HUES48 (cell line): Measurements from ENCODE around the gene GPRIN1.

Experiments
- H3K27ac ChIP-seq: one replicate; pipeline ENCODE4 v1.7.0; 2013; ENCODE audit warnings: low read depth, low read length, inconsistent platforms
- H3K27me3 ChIP-seq: 2 replicates; pipeline ENCODE4 v1.6.1; 2013; ENCODE audit warnings: mild to moderate bottlenecking, low read length; ENCODE audit not compliant: control insufficient read depth, insufficient read depth
- H3K36me3 ChIP-seq: 2 replicates; pipeline ENCODE4 v1.6.1; 2013; ENCODE audit warnings: low read length; ENCODE audit not compliant: control insufficient read depth, insufficient read depth
- H3K4me1 ChIP-seq: 2 replicates; pipeline ENCODE4 v1.6.1; 2013; ENCODE audit warnings: mild to moderate bottlenecking, low read length; ENCODE audit not compliant: control insufficient read depth, insufficient read depth
- H3K4me3 ChIP-seq: 2 replicates; pipeline ENCODE4 v1.5.1; 2013; ENCODE audit warnings: mild to moderate bottlenecking, low read depth, low read length
- H3K9ac ChIP-seq: 2 replicates; pipeline ENCODE4 v1.6.1; 2013; ENCODE audit warnings: mild to moderate bottlenecking, low read depth, low read length, moderate library complexity
- H3K9me3 ChIP-seq: 2 replicates; pipeline ENCODE4 v1.6.1; 2013; ENCODE audit warnings: low read length; ENCODE audit not compliant: control insufficient read depth, insufficient read depth

GPRIN1 gene

GRCh38 chr5:176620333-176620981 is 10.5 kb upstream of the GPRIN1 start:
- H3K9ac ChIP-seq = no peak overlapping the region
- H3K9me3 ChIP-seq = no peaks in the 10 kb centered on the region
- H3K27ac ChIP-seq = no peak overlapping the region
- H3K4me1 ChIP-seq = peaks cover 3% of the 10 kb centered on the region
- no peaks in the 10 kb centered on the region for H3K36me3 ChIP-seq
- peaks cover 42% of the 10 kb centered on the region for H3K27me3 ChIP-seq
- H3K4me3 ChIP-seq = peak overlapping the region; percentile 46; the same call in 1 of the 2 replicates

- H3K36me3 ChIP-seq = no peaks in the 10 kb centered on the region
- H3K4me1 ChIP-seq = peaks cover 3% of the 10 kb centered on the region
- H3K9ac ChIP-seq = no peak overlapping the region
- H3K4me3 ChIP-seq = peak overlapping the region; percentile 46; the same call in 1 of the 2 replicates
- H3K9me3 ChIP-seq = no peaks in the 10 kb centered on the region
- no peak overlapping the region for H3K27ac ChIP-seq
- H3K27me3 ChIP-seq = peaks cover 42% of the 10 kb centered on the region
Measured at GRCh38 chr5:176619569-176620332, 9.8 kb upstream of the GPRIN1 start.

GRCh38 chr5:176619203-176619568 is 9.2 kb upstream of the GPRIN1 start:
- Histone ChIP-seq H3K9me3 (no peaks in the 10 kb centered on the region), H3K36me3 (no peaks in the 10 kb centered on the region), H3K9ac (no peak overlapping the region), H3K27me3 (peaks cover 42% of the 10 kb centered on the region), H3K4me3 (peak overlapping the region; percentile 46; the same call in 1 of the 2 replicates), H3K27ac (no peak overlapping the region), H3K4me1 (peaks cover 3% of the 10 kb centered on the region)

- Histone ChIP-seq H3K4me1 (peaks cover 3% of the 10 kb centered on the region), H3K9me3 (no peaks in the 10 kb centered on the region), H3K9ac (no peak overlapping the region), H3K4me3 (peak overlapping the region; percentile 37; the same call in 1 of the 2 replicates), H3K27me3 (peaks cover 42% of the 10 kb centered on the region), H3K36me3 (no peaks in the 10 kb centered on the region), H3K27ac (no peak overlapping the region)
Measured at GRCh38 chr5:176618783-176619182, 8.8 kb upstream of the GPRIN1 start.

GRCh38 chr5:176616511-176616910 is 6.6 kb upstream of the GPRIN1 start:
- no peak overlapping the region for H3K27ac ChIP-seq
- no peak overlapping the region for H3K9ac ChIP-seq
- peaks cover 41% of the 10 kb centered on the region for H3K27me3 ChIP-seq

GRCh38 chr5:176614805-176615478 is 5.0 kb upstream of the GPRIN1 start:
- H3K4me1 ChIP-seq = peaks cover 3% of the 10 kb centered on the region
- no peak overlapping the region for H3K27ac ChIP-seq
- H3K27me3 ChIP-seq = peaks cover 31% of the 10 kb centered on the region
- H3K9me3 ChIP-seq = no peaks in the 10 kb centered on the region
- H3K36me3 ChIP-seq = no peaks in the 10 kb centered on the region
- no peak overlapping the region for H3K4me3 ChIP-seq
- no peak overlapping the region for H3K9ac ChIP-seq

More at GRCh38 chr5:176616511-176616910, 6.6 kb upstream of the GPRIN1 start:
- H3K36me3 ChIP-seq = no peaks in the 10 kb centered on the region
- no peak overlapping the region for H3K4me3 ChIP-seq
- no peaks in the 10 kb centered on the region for H3K9me3 ChIP-seq
- peaks cover 3% of the 10 kb centered on the region for H3K4me1 ChIP-seq

- Histone ChIP-seq H3K27ac (no peak overlapping the region), H3K9ac (no peak overlapping the region)
Measured at GRCh38 chr5:176612855-176613254, 2.9 kb upstream of the GPRIN1 start.

GRCh38 chr5:176612008-176612407 is 2.1 kb upstream of the GPRIN1 start:
- H3K27me3 ChIP-seq = peaks cover 17% of the 10 kb centered on the region
- no peak overlapping the region for H3K4me3 ChIP-seq

More at GRCh38 chr5:176612855-176613254, 2.9 kb upstream of the GPRIN1 start:
- Histone ChIP-seq H3K4me3 (no peak overlapping the region), H3K36me3 (no peaks in the 10 kb centered on the region), H3K27me3 (peaks cover 21% of the 10 kb centered on the region), H3K4me1 (no peaks in the 10 kb centered on the region), H3K9me3 (no peaks in the 10 kb centered on the region)

GRCh38 chr5:176611435-176611834 is 1.5 kb upstream of the GPRIN1 start:
- Histone ChIP-seq H3K36me3 (no peaks in the 10 kb centered on the region), H3K9ac (no peak overlapping the region), H3K4me3 (no peak overlapping the region), H3K4me1 (no peaks in the 10 kb centered on the region), H3K27ac (no peak overlapping the region), H3K9me3 (no peaks in the 10 kb centered on the region), H3K27me3 (peaks cover 17% of the 10 kb centered on the region)

More at GRCh38 chr5:176612008-176612407, 2.1 kb upstream of the GPRIN1 start:
- Histone ChIP-seq H3K4me1 (no peaks in the 10 kb centered on the region), H3K27ac (no peak overlapping the region), H3K9ac (no peak overlapping the region), H3K9me3 (no peaks in the 10 kb centered on the region), H3K36me3 (no peaks in the 10 kb centered on the region)

- peak overlapping the region; percentile 52 for H3K27ac ChIP-seq
- no peaks in the 10 kb centered on the region for H3K36me3 ChIP-seq
- no peak overlapping the region for H3K9ac ChIP-seq
- H3K9me3 ChIP-seq = no peaks in the 10 kb centered on the region
- peak overlapping the region; percentile 68 for H3K4me3 ChIP-seq
- H3K27me3 ChIP-seq = peaks cover 14% of the 10 kb centered on the region
- H3K4me1 ChIP-seq = 0 out of 2 replicates have a peak, but pooled peaks cover 3% of the 10 kb centered on the region
Measured at GRCh38 chr5:176610435-176610773, 448 bp upstream of the GPRIN1 start.
